Endothelial cell of umbilical vein (primary cell): ENCODE data around the gene DPYD. TPM values are rescaled to one million over a fixed set of nuclear protein-coding genes. Genes with fewer than 3 reads are reported as not detected.

Source experiments
- BruUV-seq: library from RNA; stranded (reverse); fragments of 400-500 nt; replicated peaks from 2 replicates; lab custom pipeline; 2021; lab: Mats Ljungman, UMichigan
- CTCF ChIA-PET: fragments of 300-600, 350-600 bp; sonication (Branson Sonifier 250); formaldehyde crosslinking; loops from one replicate; lab custom pipeline; 2021; ENCODE audit warnings: antibody characterized with exemption, inconsistent platforms; lab: Charles Lee
- POLR2A ChIA-PET: fragments of 300-600, 350-600 bp; sonication (Branson Sonifier 250); formaldehyde crosslinking; loops from one replicate; lab custom pipeline; 2021; ENCODE audit warnings: antibody characterized with exemption, inconsistent platforms; lab: Charles Lee
- DNase-seq: peaks from one replicate; pipeline ENCODE4 v3.0.0-alpha.2; 2011; ENCODE audit warnings: low read depth, low spot score
- FAIRE-seq: peaks from 2 replicates; lab custom pipeline; 2011; peaks lifted over from hg19 to GRCh38; lab: Jason Lieb, UNC
- H2AFZ ChIP-seq: 2 replicates; pipeline ENCODE4 v1.6.0; 2012; ENCODE audit warnings: low read depth, low read length, control low read depth, inconsistent platforms
- H3K27ac ChIP-seq: 2 replicates; pipeline ENCODE4 v1.5.1; 2011; ENCODE audit warnings: low read depth, mild to moderate bottlenecking, control low read depth, low read length, moderate library complexity; ENCODE audit not compliant: insufficient read depth
- H3K27me3 ChIP-seq, 2 experiments: 2 replicates each; pipeline versions ENCODE4 v1.6.0 to v1.6.1; 2011; ENCODE audit warnings: low read length in 2 of 2, mixed read lengths in 1 of 2; ENCODE audit not compliant: control insufficient read depth in 2 of 2, insufficient read depth in 2 of 2
- H3K36me3 ChIP-seq, 2 experiments: 2 replicates in 1 of 2; 3 replicates in 1 of 2; pipeline ENCODE4 v1.5.1; 2011; ENCODE audit warnings: low read length in 2 of 2, mild to moderate bottlenecking in 1 of 2, moderate library complexity in 1 of 2; ENCODE audit not compliant: control insufficient read depth in 2 of 2, insufficient read depth in 2 of 2; ENCODE audit errors: extremely low read depth in 1 of 2
- H3K4me1 ChIP-seq: 3 replicates; pipeline ENCODE4 v1.5.1; 2011; ENCODE audit warnings: mild to moderate bottlenecking, low read length; ENCODE audit not compliant: control insufficient read depth, insufficient read depth; ENCODE audit errors: extremely low read depth
- H3K4me2 ChIP-seq: 2 replicates; pipeline ENCODE4 v1.6.1; 2011; ENCODE audit warnings: low read length, control low read depth, mixed read lengths; ENCODE audit not compliant: insufficient read depth
- H3K4me3 ChIP-seq, 3 experiments: fragments of 200-600 bp in 1 of 3; sonication (generic), shearing (Covaris generic) in 1 of 3; replicated peaks in 1 of 3; 2 replicates each; pipeline ENCODE4 v1.5.1; 2011 to 2016; ENCODE audit warnings: control low read depth in 3 of 3, low read length in 3 of 3, mild to moderate bottlenecking in 2 of 3, inconsistent platforms in 1 of 3, low read depth in 1 of 3, moderate library complexity in 1 of 3; ENCODE audit not compliant: insufficient read depth in 1 of 3
- H3K79me2 ChIP-seq: 2 replicates; pipeline ENCODE4 v1.6.0; 2012; ENCODE audit warnings: low read length, inconsistent platforms; ENCODE audit not compliant: control insufficient read depth, insufficient read depth
- H3K9ac ChIP-seq: replicated peaks from 2 replicates; pipeline ENCODE3; 2011; ENCODE audit warnings: low read length, control low read depth; ENCODE audit not compliant: insufficient read depth; ENCODE audit errors: extremely low read depth
- H3K9me1 ChIP-seq: replicated peaks from 3 replicates; pipeline ENCODE4 v1.6.0; 2011; ENCODE audit warnings: mild to moderate bottlenecking, low read length; ENCODE audit not compliant: control insufficient read depth, insufficient read depth; ENCODE audit errors: extremely low read depth
- H3K9me3 ChIP-seq: replicated peaks from 2 replicates; pipeline ENCODE4 v1.5.1; 2012; ENCODE audit warnings: low read length, inconsistent platforms; ENCODE audit not compliant: control insufficient read depth, insufficient read depth
- H4K20me1 ChIP-seq: replicated peaks from 2 replicates; pipeline ENCODE3; 2011; ENCODE audit warnings: mild to moderate bottlenecking, low read length; ENCODE audit not compliant: control insufficient read depth, insufficient read depth; ENCODE audit errors: extremely low read depth
- CTCF ChIP-seq, 2 donors: IDR thresholded peaks; 1 replicate in 1 of 2; 2 replicates in 1 of 2; pipeline ENCODE4 v1.5.1; 2011; ENCODE audit warnings: low read length in 2 of 2, mild to moderate bottlenecking in 2 of 2, moderate library complexity in 2 of 2, control low read depth in 1 of 2, inconsistent platforms in 1 of 2, low read depth in 1 of 2; ENCODE audit not compliant: insufficient read depth in 1 of 2; ENCODE audit errors: extremely low read depth in 1 of 2
- EZH2 ChIP-seq: IDR thresholded peaks from 2 replicates; pipeline ENCODE4 v1.6.1; 2012; ENCODE audit warnings: borderline replicate concordance, low read depth, mild to moderate bottlenecking, moderate library complexity, low read length, inconsistent platforms; ENCODE audit not compliant: severe bottlenecking
- FOS ChIP-seq: IDR thresholded peaks from 2 replicates; pipeline ENCODE4 v1.6.1; 2011; ENCODE audit warnings: mild to moderate bottlenecking, low read length, moderate library complexity, borderline replicate concordance; ENCODE audit not compliant: insufficient read depth
- GATA2 ChIP-seq: IDR thresholded peaks from 2 replicates; pipeline ENCODE4 v1.7.0; 2011; ENCODE audit warnings: low read depth, mild to moderate bottlenecking, moderate library complexity, mixed read lengths, low read length; ENCODE audit not compliant: insufficient read length, insufficient read depth
- JUN ChIP-seq: IDR thresholded peaks from 2 replicates; pipeline ENCODE4 v1.6.1; 2011; ENCODE audit warnings: borderline replicate concordance, low read depth; ENCODE audit not compliant: insufficient read length, insufficient read depth
- MAX ChIP-seq: IDR thresholded peaks from 2 replicates; pipeline ENCODE4 v1.6.1; 2011; ENCODE audit not compliant: insufficient read depth, insufficient read length
- MYC ChIP-seq: IDR thresholded peaks from one replicate; pipeline ENCODE4 v1.6.1; 2011; ENCODE audit warnings: mild to moderate bottlenecking, low read depth, low read length
- POLR2A ChIP-seq: IDR thresholded peaks from 2 replicates; pipeline ENCODE4 v1.6.1; 2012; ENCODE audit warnings: low read depth, mild to moderate bottlenecking, control low read depth, low read length
- POLR2AphosphoS5 ChIP-seq: IDR thresholded peaks from 2 replicates; pipeline ENCODE4 v1.6.1; 2012; ENCODE audit warnings: low read depth, mild to moderate bottlenecking, control low read depth, low read length, moderate library complexity; ENCODE audit not compliant: insufficient read depth
- dilution Hi-C: fragments of 300-500 bp; cut with MboI; formaldehyde crosslinking; loops from one replicate; pipeline ENCODE4 v1.15.0; 2019; ENCODE audit warnings: low sequenced_read_pairs; ENCODE audit not compliant: extremely low pct_ligation_motif_present
- intact Hi-C: fragments of 100-400 bp; cut with micrococcal nuclease; formaldehyde crosslinking; loops from one replicate; pipeline ENCODE4 v1.10.0; 2022
- polyA plus RNA-seq, 4 experiments: library from polyadenylated mRNA; depleted of rRNA in 3 of 4; stranded (reverse) in 3 of 4; unstranded in 1 of 4; fragments of >200 nt; gene quantifications; 2 replicates each; pipeline versions ENCODE4 v1.2.1 to v1.2.3, GENCODE V29; 2011 to 2012; ENCODE audit warnings: missing spikeins in 1 of 4
- total RNA-seq: library from RNA; stranded (reverse); gene quantifications from 2 replicates; pipeline ENCODE4 v1.2.3, GENCODE V29; 2021

DPYD gene
- total and polyA plus RNA-seq, 2 donors (not counting 3 experiments of a cell fraction or from before 2014, with no cell fraction given): 4.6 to 15.1 TPM

- Histone ChIP-seq H3K9ac (no peak overlapping the region), H3K4me2 (no peak overlapping the region), H3K4me3 (no peak overlapping the region), H3K9me1 (no peaks in the 10 kb centered on the region), H3K4me1 (peaks cover 31% of the 10 kb centered on the region), H2AFZ (no peak overlapping the region), H3K27me3 (no peaks in the 10 kb centered on the region), H3K79me2 (peaks cover 4% of the 10 kb centered on the region), H3K27ac (no peak overlapping the region), H3K9me3 (no peaks in the 10 kb centered on the region), H4K20me1 (no peaks in the 10 kb centered on the region), H3K36me3 (no peaks in the 10 kb centered on the region)
- POLR2A ChIA-PET: no interaction called here
- intact Hi-C loops (loop anchor here (2.0 kb wide), 3 partner anchors 13 to 137 kb away; partner anchors contain the start of gene DPYD), dilution Hi-C loops (no loop called here)
- CTCF ChIA-PET: interaction anchor here (1.4 to 6.5 kb wide), 3 partner anchors 11 to 561 kb away, joined by 7 to 33 read pairs (median 8); partner anchors contain the start of gene DPYD
- BruUV-seq: no TSS peak
- DNase-seq (no peak), FAIRE-seq (no peak)
- TF ChIP-seq CTCF (IDR thresholded peaks at IDR 0.05; ENCODE audit: extremely low read depth in 1 of 2, insufficient read depth in 1 of 2, low read depth in 1 of 2, low read length in 2 of 2) (no peak), POLR2AphosphoS5 (no peak), GATA2 (no peak), EZH2 (no peak), MYC (no peak), POLR2A (no peak), FOS (no peak), MAX (no peak), JUN (no peak)
Observed at GRCh38 chr1:97907886-97908285, 12.9 kb downstream of the DPYD start.
